Measurements from ENCODE around the gene TRPM3.

The TRPM3 gene

GRCh38 chr9:70795841-70796240 is 325.6 kb downstream of the TRPM3 start:
- Histone ChIP-seq H4K20me1 (ENCODE audit: insufficient read depth, low read length) (no peaks in the 10 kb centered on the region), H3K4me2 (ENCODE audit: low read depth, low read length) (no peak overlapping the region), H3K4me1 (ENCODE audit: low read length) (no peaks in the 10 kb centered on the region), H3K27me3 (replicated peaks; ENCODE audit: insufficient read depth, low read length) (no peaks in the 10 kb centered on the region), H3K9ac (ENCODE audit: low read length) (no peak overlapping the region), H2AFZ (ENCODE audit: low read length) (no peak overlapping the region), H3K36me3 (replicated peaks; ENCODE audit: insufficient read depth, low read length) (no peaks in the 10 kb centered on the region), H3K9me2 (replicated peaks; ENCODE audit: insufficient read depth, low read length) (no peaks in the 10 kb centered on the region), H3K4me3 (ENCODE audit: low read length) (no peak overlapping the region), H3K9me3 (replicated peaks; ENCODE audit: insufficient read depth, low read length) (no peaks in the 10 kb centered on the region), H3F3A (ENCODE audit: insufficient read depth, low read length) (no peaks in the 10 kb centered on the region), H3K27ac (ENCODE audit: low read length) (no peak overlapping the region), H3K79me2 (ENCODE audit: low read length) (no peaks in the 10 kb centered on the region)
- no peak for DNase-seq
- no peak for TF ChIP-seq CTCF (IDR thresholded peaks at IDR 0.05; ENCODE audit: low read length)
- TF ChIP-seq EZH2 (optimal IDR thresholded peaks at IDR 0.05; ENCODE audit: low read depth, low read length), result no peak
- TF ChIP-seq EZH2phosphoT487 (IDR thresholded peaks at IDR 0.05; ENCODE audit: low read length), result no peak

- Histone ChIP-seq H3K27me3 (replicated peaks; ENCODE audit: insufficient read depth, low read length) (no peaks in the 10 kb centered on the region), H3K27ac (ENCODE audit: low read length) (no peak overlapping the region), H3K9me3 (replicated peaks; ENCODE audit: insufficient read depth, low read length) (no peaks in the 10 kb centered on the region), H3K79me2 (ENCODE audit: low read length) (no peaks in the 10 kb centered on the region), H2AFZ (ENCODE audit: low read length) (no peak overlapping the region), H3K4me1 (ENCODE audit: low read length) (no peaks in the 10 kb centered on the region), H3K9ac (ENCODE audit: low read length) (no peak overlapping the region), H3K9me2 (replicated peaks; ENCODE audit: insufficient read depth, low read length) (no peaks in the 10 kb centered on the region), H3K4me3 (ENCODE audit: low read length) (no peak overlapping the region), H3K4me2 (ENCODE audit: low read depth, low read length) (no peak overlapping the region), H3K36me3 (replicated peaks; ENCODE audit: insufficient read depth, low read length) (no peaks in the 10 kb centered on the region), H3F3A (ENCODE audit: insufficient read depth, low read length) (no peaks in the 10 kb centered on the region), H4K20me1 (ENCODE audit: insufficient read depth, low read length) (no peaks in the 10 kb centered on the region)
- DNase-seq, result no peak
- TF ChIP-seq EZH2phosphoT487 (IDR thresholded peaks at IDR 0.05; ENCODE audit: low read length), result no peak
- no peak for TF ChIP-seq EZH2 (optimal IDR thresholded peaks at IDR 0.05; ENCODE audit: low read depth, low read length)
- TF ChIP-seq CTCF (IDR thresholded peaks at IDR 0.05; ENCODE audit: low read length), result no peak
Measured at GRCh38 chr9:70792796-70793195, 328.6 kb downstream of the TRPM3 start.

- H3K36me3 ChIP-seq (replicated peaks; ENCODE audit: insufficient read depth, low read length), result no peaks in the 10 kb centered on the region
- no peak overlapping the region for H2AFZ ChIP-seq (ENCODE audit: low read length)
- no peak overlapping the region for H3K4me2 ChIP-seq (ENCODE audit: low read depth, low read length)
- TF ChIP-seq EZH2phosphoT487 (IDR thresholded peaks at IDR 0.05; ENCODE audit: low read length), result no peak
- no peak for TF ChIP-seq CTCF (IDR thresholded peaks at IDR 0.05; ENCODE audit: low read length)
- no peak for TF ChIP-seq EZH2 (optimal IDR thresholded peaks at IDR 0.05; ENCODE audit: low read depth, low read length)
- DNase-seq, result no peak
- no peaks in the 10 kb centered on the region for H3K9me2 ChIP-seq (replicated peaks; ENCODE audit: insufficient read depth, low read length)
- H3K4me3 ChIP-seq (ENCODE audit: low read length), result no peak overlapping the region
- no peaks in the 10 kb centered on the region for H3K4me1 ChIP-seq (ENCODE audit: low read length)
- H4K20me1 ChIP-seq (ENCODE audit: insufficient read depth, low read length), result no peaks in the 10 kb centered on the region
- no peaks in the 10 kb centered on the region for H3K9me3 ChIP-seq (replicated peaks; ENCODE audit: insufficient read depth, low read length)
- H3K79me2 ChIP-seq (ENCODE audit: low read length), result no peaks in the 10 kb centered on the region
- no peak overlapping the region for H3K27ac ChIP-seq (ENCODE audit: low read length)
- no peak overlapping the region for H3K9ac ChIP-seq (ENCODE audit: low read length)
- H3F3A ChIP-seq (ENCODE audit: insufficient read depth, low read length), result no peaks in the 10 kb centered on the region
- no peaks in the 10 kb centered on the region for H3K27me3 ChIP-seq (replicated peaks; ENCODE audit: insufficient read depth, low read length)
Measured at GRCh38 chr9:70791936-70792335, 329.5 kb downstream of the TRPM3 start.
